Liver (tissue), 9 donors: ENCODE measurements around the gene PTGES. TPM values are rescaled to one million over a fixed set of nuclear protein-coding genes. Genes with fewer than 3 reads are reported as not detected.
"Not testable (repeated sequence)": the region's sequence is repeated elsewhere in the genome, so short reads cannot be mapped to it uniquely, and the experiment has no call there.

Experiments used
- DNase-seq: peaks from one replicate; pipeline ENCODE4 v3.0.0-alpha.2; 2017; ENCODE audit warnings: low spot score
- H3K27ac ChIP-seq, 2 donors: one replicate each; pipeline ENCODE4 v1.7.0; 2013; ENCODE audit warnings: inconsistent platforms in 2 of 2, low read length in 2 of 2, control low read depth in 1 of 2, low read depth in 1 of 2, mild to moderate bottlenecking in 1 of 2
- H3K27me3 ChIP-seq, 4 donors: one replicate each; pipeline versions ENCODE4 v1.6.1 to v1.7.0; 2013; ENCODE audit warnings: low read length in 3 of 4, inconsistent platforms in 1 of 4, mild to moderate bottlenecking in 1 of 4, moderate library complexity in 1 of 4; ENCODE audit not compliant: control insufficient read depth in 4 of 4, insufficient read depth in 4 of 4
- H3K36me3 ChIP-seq, 4 donors: one replicate each; pipeline versions ENCODE4 v1.6.1 to v1.7.0; 2013; ENCODE audit warnings: low read length in 3 of 4, mild to moderate bottlenecking in 3 of 4, low read depth in 1 of 4, moderate library complexity in 1 of 4; ENCODE audit not compliant: control insufficient read depth in 4 of 4, insufficient read depth in 3 of 4
- H3K4me1 ChIP-seq, 4 donors: one replicate each; pipeline versions ENCODE4 v1.6.1 to v1.7.0; 2013; ENCODE audit warnings: low read length in 3 of 4, mild to moderate bottlenecking in 3 of 4, moderate library complexity in 1 of 4; ENCODE audit not compliant: control insufficient read depth in 4 of 4, insufficient read depth in 4 of 4
- H3K4me3 ChIP-seq, 3 donors: one replicate each; pipeline versions ENCODE4 v1.6.1 to v1.7.0; 2013; ENCODE audit warnings: low read length in 3 of 3, control low read depth in 1 of 3, low read depth in 1 of 3, mild to moderate bottlenecking in 1 of 3
- H3K9ac ChIP-seq, 2 donors: one replicate each; pipeline ENCODE4 v1.7.0; 2013; ENCODE audit warnings: low read length in 2 of 2, mild to moderate bottlenecking in 2 of 2, moderate library complexity in 2 of 2, control low read depth in 1 of 2, low read depth in 1 of 2
- H3K9me3 ChIP-seq, 4 donors: one replicate each; pipeline versions ENCODE4 v1.6.1 to v1.7.0; 2013; ENCODE audit warnings: low read length in 3 of 4; ENCODE audit not compliant: control insufficient read depth in 4 of 4
- EGR1 ChIP-seq, 2 donors: IDR thresholded peaks; 2 replicates each; pipeline ENCODE4 v1.6.1; 2016 to 2018; ENCODE audit warnings: antibody characterized with exemption in 2 of 2, low read depth in 2 of 2
- FOXA1 ChIP-seq: IDR thresholded peaks from 2 replicates; pipeline ENCODE4 v1.6.1; 2016; ENCODE audit warnings: antibody characterized with exemption
- FOXA2 ChIP-seq: IDR thresholded peaks from 2 replicates; pipeline ENCODE4 v1.6.1; 2016; ENCODE audit warnings: antibody characterized with exemption
- GABPA ChIP-seq, 2 donors: IDR thresholded peaks in 1 of 2; conservative IDR thresholded peaks in 1 of 2; 2 replicates each; pipeline ENCODE4 v1.6.1; 2016; ENCODE audit warnings: antibody characterized with exemption in 2 of 2, mild to moderate bottlenecking in 1 of 2, moderate library complexity in 1 of 2
- HNF4G ChIP-seq: IDR thresholded peaks from 2 replicates; pipeline ENCODE4 v1.6.1; 2016; ENCODE audit warnings: antibody characterized with exemption
- JUND ChIP-seq, 2 donors: IDR thresholded peaks; 2 replicates each; pipeline ENCODE4 v1.6.1; 2016; ENCODE audit warnings: antibody characterized with exemption in 2 of 2
- MAX ChIP-seq: IDR thresholded peaks from 2 replicates; pipeline ENCODE4 v1.6.1; 2016; ENCODE audit warnings: antibody characterized with exemption
- NR2F2 ChIP-seq: IDR thresholded peaks from 2 replicates; pipeline ENCODE4 v1.6.1; 2016; ENCODE audit warnings: antibody characterized with exemption
- RAD21 ChIP-seq, 2 donors: IDR thresholded peaks; 2 replicates each; pipeline ENCODE4 v1.6.1; 2016; ENCODE audit warnings: antibody characterized with exemption in 2 of 2, mild to moderate bottlenecking in 2 of 2
- REST ChIP-seq: IDR thresholded peaks from 2 replicates; pipeline ENCODE4 v1.6.1; 2016; ENCODE audit warnings: antibody characterized with exemption, mild to moderate bottlenecking
- SP1 ChIP-seq: IDR thresholded peaks from 2 replicates; pipeline ENCODE4 v1.6.1; 2018; ENCODE audit warnings: antibody characterized with exemption, mild to moderate bottlenecking
- TAF1 ChIP-seq: conservative IDR thresholded peaks from 2 replicates; pipeline ENCODE4 v1.6.1; 2016; ENCODE audit warnings: antibody characterized with exemption, mild to moderate bottlenecking
- YY1 ChIP-seq: IDR thresholded peaks from 2 replicates; pipeline ENCODE4 v1.6.1; 2016; ENCODE audit warnings: antibody characterized with exemption, mild to moderate bottlenecking
- WGBS: extraction: QIAGEN DNeasy Blood & Tissue Kit; methylation state at CpG from one replicate; pipeline ENCODE4 v1.1.7; 2013; 5-methylcytosine and 5-hydroxymethylcytosine counted together
- polyA plus RNA-seq, 2 donors: library from polyadenylated mRNA; stranded (reverse) in 1 of 2; unstranded in 1 of 2; fragments of 200-250 nt in 1 of 2; fragments of >200 nt in 1 of 2; fragmentation: Nextera tagmentation in 1 of 2; extraction: Ambion mirVana in 1 of 2; gene quantifications; one replicate each; pipeline versions ENCODE4 v1.2.1 to v1.2.3, GENCODE V29; 2013 to 2015
- total RNA-seq, 2 donors: library from RNA; depleted of rRNA; stranded (reverse); fragments of >200 nt; gene quantifications; one replicate each; pipeline ENCODE4 v1.2.3, GENCODE V29; 2014
- TF ChIP-seq, protein P1 (sequence below): IDR thresholded peaks from 2 replicates; pipeline ENCODE4 v1.6.1; 2016; ENCODE audit warnings: antibody characterized with exemption
- TF ChIP-seq, protein P2 (sequence below): IDR thresholded peaks from 2 replicates; pipeline ENCODE4 v1.6.1; 2016; ENCODE audit warnings: antibody characterized with exemption
- donor health status: healthy.
- donor health status: healthy.
- donor health status: healthy.
- donor health status: healthy.
- donor health status: healthy.

The PTGES gene
- total and polyA plus RNA-seq, 4 donors: 0.07 to 0.47 (median 0.17) TPM; not detected in 1

DNA sequence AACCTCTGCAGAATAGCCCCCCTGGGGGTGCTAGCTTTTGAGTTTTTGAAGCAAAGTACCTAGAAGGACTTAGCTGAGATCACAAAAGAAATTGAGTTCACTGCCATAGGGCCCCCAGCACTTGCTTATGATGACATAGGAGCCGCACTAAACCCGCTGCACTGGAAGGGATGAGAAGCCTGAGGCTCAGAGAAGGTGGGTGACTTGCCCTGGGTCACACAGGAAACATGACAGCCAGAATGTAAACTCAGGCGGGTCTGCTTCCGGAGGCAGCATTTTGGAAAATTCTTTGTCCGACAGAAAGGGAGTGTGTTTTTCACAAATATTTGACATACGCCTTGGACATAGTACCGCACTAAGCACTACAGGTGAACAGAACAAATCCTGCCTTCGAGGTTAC is 41.7 kb upstream of the PTGES start:
- TF ChIP-seq HNF4G: no peak
- TF ChIP-seq NR2F2: no peak
- no peak for TF ChIP-seq TAF1
- TF ChIP-seq GABPA (IDR thresholded peaks at IDR 0.05 in 1 of 2, conservative IDR thresholded peaks at IDR 0.05 in 1 of 2): no peak
- no peak for TF ChIP-seq SP1
- TF ChIP-seq MAX: no peak
- TF ChIP-seq, protein P1, sequence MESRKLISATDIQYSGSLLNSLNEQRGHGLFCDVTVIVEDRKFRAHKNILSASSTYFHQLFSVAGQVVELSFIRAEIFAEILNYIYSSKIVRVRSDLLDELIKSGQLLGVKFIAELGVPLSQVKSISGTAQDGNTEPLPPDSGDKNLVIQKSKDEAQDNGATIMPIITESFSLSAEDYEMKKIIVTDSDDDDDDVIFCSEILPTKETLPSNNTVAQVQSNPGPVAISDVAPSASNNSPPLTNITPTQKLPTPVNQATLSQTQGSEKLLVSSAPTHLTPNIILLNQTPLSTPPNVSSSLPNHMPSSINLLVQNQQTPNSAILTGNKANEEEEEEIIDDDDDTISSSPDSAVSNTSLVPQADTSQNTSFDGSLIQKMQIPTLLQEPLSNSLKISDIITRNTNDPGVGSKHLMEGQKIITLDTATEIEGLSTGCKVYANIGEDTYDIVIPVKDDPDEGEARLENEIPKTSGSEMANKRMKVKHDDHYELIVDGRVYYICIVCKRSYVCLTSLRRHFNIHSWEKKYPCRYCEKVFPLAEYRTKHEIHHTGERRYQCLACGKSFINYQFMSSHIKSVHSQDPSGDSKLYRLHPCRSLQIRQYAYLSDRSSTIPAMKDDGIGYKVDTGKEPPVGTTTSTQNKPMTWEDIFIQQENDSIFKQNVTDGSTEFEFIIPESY: no peak
- H3K9ac ChIP-seq: no peak overlapping the region
- no peaks in the 10 kb centered on the region for H3K4me1 ChIP-seq
- H3K36me3 ChIP-seq: no peaks in the 10 kb centered on the region
- H3K27ac ChIP-seq: no peak overlapping the region
- no peak for DNase-seq
- H3K27me3 ChIP-seq: peaks cover 0 to 2% (median 0%) of the 10 kb centered on the region in 4 donors
- 78% methylated on average over 8 of the region's 8 CpGs for WGBS
- H3K9me3 ChIP-seq: no peaks in the 10 kb centered on the region
- H3K4me3 ChIP-seq: no peak overlapping the region

DNA sequence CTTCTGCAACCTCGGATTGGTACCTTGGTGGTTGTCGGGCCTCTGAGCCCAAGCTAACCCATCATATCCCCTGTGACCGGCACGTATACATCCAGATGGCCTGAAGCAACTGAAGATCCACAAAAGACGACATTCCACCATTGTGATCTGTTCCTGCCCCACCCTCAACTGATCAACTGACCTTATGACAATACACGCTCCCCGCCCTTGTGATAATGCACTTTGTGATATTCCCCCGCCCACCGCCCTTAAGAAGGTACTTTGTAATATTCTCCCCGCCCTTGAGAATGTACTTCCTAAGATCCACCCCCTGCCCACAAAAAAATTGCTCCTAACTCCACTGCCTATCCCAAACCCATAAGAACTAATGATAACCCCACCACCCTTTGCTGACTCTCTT is 33.6 kb upstream of the PTGES start:
- no peaks in the 10 kb centered on the region for H3K4me1 ChIP-seq
- H3K27me3 ChIP-seq: no peaks in the 10 kb centered on the region
- TF ChIP-seq, protein P2, sequence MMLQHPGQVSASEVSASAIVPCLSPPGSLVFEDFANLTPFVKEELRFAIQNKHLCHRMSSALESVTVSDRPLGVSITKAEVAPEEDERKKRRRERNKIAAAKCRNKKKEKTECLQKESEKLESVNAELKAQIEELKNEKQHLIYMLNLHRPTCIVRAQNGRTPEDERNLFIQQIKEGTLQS: no peak
- TF ChIP-seq FOXA2 (no peak), JUND (IDR thresholded peaks at IDR 0.05) (no peak), GABPA (IDR thresholded peaks at IDR 0.05 in 1 of 2, conservative IDR thresholded peaks at IDR 0.05 in 1 of 2) (no peak), EGR1 (IDR thresholded peaks at IDR 0.05; ENCODE audit: low read depth in 2 of 2) (no peak), RAD21 (IDR thresholded peaks at IDR 0.05) (no peak), TAF1 (no peak), YY1 (no peak), SP1 (no peak), NR2F2 (no peak)
- TF ChIP-seq, protein P1: no peak
- H3K4me3 ChIP-seq: no peak overlapping the region
- 70% methylated on average over 10 of the region's 10 CpGs for WGBS
- DNase-seq: no peak
- no peaks in the 10 kb centered on the region for H3K36me3 ChIP-seq
- H3K9me3 ChIP-seq: no peaks in the 10 kb centered on the region
- no peak overlapping the region for H3K27ac ChIP-seq
- H3K9ac ChIP-seq: no peak overlapping the region

GRCh38 chr9:129785866-129786265 is 33.0 kb upstream of the PTGES start:
- Histone ChIP-seq H3K4me3 (no peak overlapping the region), H3K27me3 (no peaks in the 10 kb centered on the region), H3K36me3 (no peaks in the 10 kb centered on the region), H3K9me3 (no peaks in the 10 kb centered on the region), H3K27ac (no peak overlapping the region), H3K4me1 (no peaks in the 10 kb centered on the region), H3K9ac (no peak overlapping the region)
- TF ChIP-seq REST (no peak), FOXA1 (no peak)
- WGBS: 81% methylated on average over 1 of the region's 1 CpG
- no peak for DNase-seq

DNA sequence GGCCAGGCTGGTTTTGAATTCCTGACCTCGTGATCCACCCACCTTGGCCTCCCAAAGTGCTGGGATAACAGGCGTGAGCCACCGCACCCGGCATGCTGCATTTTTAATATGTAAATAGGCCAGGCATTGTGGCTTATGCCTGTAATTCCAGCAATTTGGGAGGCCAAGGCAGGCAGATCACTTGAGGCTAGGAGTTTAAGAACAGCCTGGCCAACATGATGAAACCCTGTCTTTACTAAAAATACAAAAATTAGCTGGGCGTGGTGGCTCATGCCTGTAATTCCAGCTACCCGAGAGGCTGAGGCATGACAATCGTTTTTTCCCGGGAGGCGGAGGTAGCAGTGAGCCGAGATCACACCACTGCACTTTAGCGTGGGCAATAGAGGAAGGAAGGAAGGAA is 32.1 kb upstream of the PTGES start:
- not testable (repeated sequence) for DNase-seq, H3K9me3 ChIP-seq, H3K4me3 ChIP-seq, H3K4me1 ChIP-seq, H3K9ac ChIP-seq, H3K27me3 ChIP-seq, H3K27ac ChIP-seq, H3K36me3 ChIP-seq
- WGBS: 71% methylated on average over 11 of the region's 11 CpGs
